ENCODE measurements around the gene FAM168A. TPM values are rescaled to one million over a fixed set of nuclear protein-coding genes. Genes with fewer than 3 reads are reported as not detected.

FAM168A gene
- polyA plus RNA-seq, 3 donors: 44.2 to 47.6 (median 44.5) TPM

- no peak for DNase-seq (ENCODE audit: extremely low read depth in 1 of 11, low read depth in 9 of 11, low spot score in 4 of 11)
These were observed 175.0 kb downstream of the FAM168A start for GRCh38 chr11:73422886-73423285.

GRCh38 chr11:73420136-73420535 is 177.8 kb downstream of the FAM168A start:
- DNase-seq (ENCODE audit: extremely low read depth in 1 of 11, low read depth in 9 of 11, low spot score in 4 of 11): no peak

GRCh38 chr11:73416786-73417185 is 181.1 kb downstream of the FAM168A start:
- DNase-seq (ENCODE audit: extremely low read depth in 1 of 11, low read depth in 9 of 11, low spot score in 4 of 11): no peak

- DNase-seq (ENCODE audit: extremely low read depth in 1 of 11, low read depth in 9 of 11, low spot score in 4 of 11): no peak
These were observed 181.9 kb downstream of the FAM168A start for GRCh38 chr11:73415854-73416615.

GRCh38 chr11:73414977-73415651 is 182.8 kb downstream of the FAM168A start:
- DNase-seq (ENCODE audit: extremely low read depth in 1 of 11, low read depth in 9 of 11, low spot score in 4 of 11): no peak

- no peak for DNase-seq (ENCODE audit: extremely low read depth in 1 of 11, low read depth in 9 of 11, low spot score in 4 of 11)
These were observed 184.7 kb downstream of the FAM168A start for GRCh38 chr11:73413256-73413655.

- no peak for DNase-seq (ENCODE audit: extremely low read depth in 1 of 11, low read depth in 9 of 11, low spot score in 4 of 11)
These were observed 185.6 kb downstream of the FAM168A start for GRCh38 chr11:73412308-73412707.

GRCh38 chr11:73411031-73411430 is 186.9 kb downstream of the FAM168A start:
- no peak for DNase-seq (ENCODE audit: extremely low read depth in 1 of 11, low read depth in 9 of 11, low spot score in 4 of 11)

- DNase-seq (ENCODE audit: extremely low read depth in 1 of 11, low read depth in 9 of 11, low spot score in 4 of 11): no peak
These were observed 187.3 kb downstream of the FAM168A start for GRCh38 chr11:73410627-73411026.

- no peak for DNase-seq (ENCODE audit: extremely low read depth in 1 of 11, low read depth in 9 of 11, low spot score in 4 of 11)
These were observed 188.5 kb downstream of the FAM168A start for GRCh38 chr11:73409431-73409830.

- no peak for DNase-seq (ENCODE audit: extremely low read depth in 1 of 11, low read depth in 9 of 11, low spot score in 4 of 11)
These were observed 191.3 kb downstream of the FAM168A start for GRCh38 chr11:73406619-73407018.

- no peak for DNase-seq (ENCODE audit: extremely low read depth in 1 of 11, low read depth in 9 of 11, low spot score in 4 of 11)
These were observed 191.8 kb downstream of the FAM168A start for GRCh38 chr11:73406131-73406530.

- no peak for DNase-seq (ENCODE audit: extremely low read depth in 1 of 11, low read depth in 9 of 11, low spot score in 4 of 11)
These were observed 192.8 kb downstream of the FAM168A start for GRCh38 chr11:73405146-73405510.

GRCh38 chr11:73404506-73405145 is 193.3 kb downstream of the FAM168A start:
- DNase-seq (ENCODE audit: extremely low read depth in 1 of 11, low read depth in 9 of 11, low spot score in 4 of 11): no peak

- DNase-seq (ENCODE audit: extremely low read depth in 1 of 11, low read depth in 9 of 11, low spot score in 4 of 11): peak in 3 of 11 donors; percentile 35 to 61 (median 49)
These were observed 193.9 kb downstream of the FAM168A start for GRCh38 chr11:73404048-73404447.

GRCh38 chr11:73403541-73403940 is 194.4 kb downstream of the FAM168A start:
- DNase-seq (ENCODE audit: extremely low read depth in 1 of 11, low read depth in 9 of 11, low spot score in 4 of 11): no peak

- no peak for DNase-seq (ENCODE audit: extremely low read depth in 1 of 11, low read depth in 9 of 11, low spot score in 4 of 11)
These were observed 195.1 kb downstream of the FAM168A start for GRCh38 chr11:73402834-73403185.

- no peak for DNase-seq (ENCODE audit: extremely low read depth in 1 of 11, low read depth in 9 of 11, low spot score in 4 of 11)
These were observed 195.7 kb downstream of the FAM168A start for GRCh38 chr11:73401924-73402833.

GRCh38 chr11:73401217-73401923 is 196.5 kb downstream of the FAM168A start:
- DNase-seq (ENCODE audit: extremely low read depth in 1 of 11, low read depth in 9 of 11, low spot score in 4 of 11): no peak
